Activated CD4-positive, alpha-beta T cell treated with anti-CD3 and anti-CD28 coated beads, Interleukin-2, Interleukin-6, amounts not matched to agents 100 ng/mL and 50 ng/mL, durations not matched to agents 16 hours and 8 hours (primary cell): ENCODE data around the gene E2F1.

Experiments
- DNase-seq: peaks from one replicate; pipeline ENCODE4 v3.0.0-alpha.2; 2020

The E2F1 gene

DNA sequence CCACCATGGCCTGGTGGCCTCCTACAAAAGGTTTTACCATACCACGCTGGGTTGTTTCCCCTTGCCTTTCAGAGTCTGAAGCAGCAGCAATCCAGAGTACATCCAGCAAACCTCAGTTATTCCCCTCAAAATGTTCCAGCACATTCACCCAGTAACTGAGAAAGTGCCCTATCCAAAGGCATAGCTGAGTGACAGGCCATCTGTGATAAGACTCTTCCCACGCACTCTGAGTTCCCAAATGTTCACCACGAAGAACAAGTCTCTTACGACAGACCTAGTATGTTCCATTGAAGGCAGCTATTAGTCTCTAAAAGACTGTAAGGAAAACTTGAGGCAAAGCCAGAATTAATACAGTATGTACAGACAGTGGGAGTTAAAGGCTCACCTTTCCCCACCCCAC is 55.7 kb downstream of the E2F1 start:
- no peak for DNase-seq

GRCh38 chr20:33629979-33630378 is 56.2 kb downstream of the E2F1 start:
- no peak for DNase-seq

DNA sequence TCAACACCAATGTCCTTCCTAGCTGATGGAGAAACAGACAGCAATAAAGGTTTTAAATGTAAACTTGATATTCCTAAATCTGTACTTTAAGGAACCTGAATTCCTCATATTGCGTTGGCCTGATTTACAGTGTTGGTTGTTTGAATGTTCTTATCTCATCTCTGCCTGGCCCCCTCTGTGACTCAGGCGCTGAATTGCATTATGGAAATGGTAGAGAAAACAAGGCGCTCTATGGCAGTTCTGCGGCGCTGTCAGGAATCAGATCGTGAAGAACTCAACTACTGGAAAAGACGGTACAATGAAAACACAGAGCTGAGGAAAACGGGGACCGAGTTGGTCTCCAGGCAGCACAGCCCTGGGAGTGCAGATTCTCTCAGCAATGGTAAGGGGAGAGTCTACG is 56.7 kb downstream of the E2F1 start:
- no peak for DNase-seq

- DNase-seq: no peak
These were observed 58.5 kb downstream of the E2F1 start for GRCh38 chr20:33627577-33628216.

- no peak for DNase-seq
These were observed 60.0 kb downstream of the E2F1 start for GRCh38 chr20:33626190-33626589.
